GM13976 (cell line): ENCODE measurements around the gene VAT1L.

Source experiments
- DNase-seq: peaks from one replicate; pipeline ENCODE4 v3.0.0; 2012; ENCODE audit warnings: low spot score
- in situ Hi-C: fragments of 300-500 bp; cut with MboI; formaldehyde crosslinking; loops from one replicate; pipeline ENCODE4 v1.12.0; 2022; ENCODE audit warnings: low sequenced_read_pairs, mixed read lengths, inconsistent platforms; ENCODE audit not compliant: unreplicated experiment
- TF ChIP-seq, protein P1 (sequence below): IDR thresholded peaks from 2 replicates; pipeline ENCODE4 v1.5.1; 2012; ENCODE audit warnings: borderline replicate concordance, mild to moderate bottlenecking; ENCODE audit not compliant: insufficient read depth; ENCODE audit errors: extremely low read depth, missing control alignments, control extremely low read depth

Gene VAT1L

DNA sequence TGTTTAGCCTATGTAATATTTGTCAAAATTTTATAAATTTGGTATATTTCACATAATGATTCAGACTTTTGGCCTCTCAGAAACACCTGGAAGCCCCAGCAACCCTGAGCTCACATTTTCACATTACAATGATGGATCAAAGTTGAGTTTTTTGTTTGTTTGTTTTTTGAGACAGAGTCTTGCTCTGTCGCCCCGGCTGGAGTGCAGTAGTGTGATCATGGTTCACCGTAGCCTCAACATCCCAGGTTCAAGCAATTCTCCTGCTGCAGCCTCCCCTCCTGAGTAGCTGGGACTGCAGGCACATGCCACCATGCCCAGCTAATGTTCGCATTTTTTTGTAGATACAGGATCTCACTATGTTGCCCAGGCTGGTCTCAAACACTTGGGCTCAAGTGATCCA lies 10.6 kb upstream of the VAT1L start:
- no peak for DNase-seq
- TF ChIP-seq, protein P1, sequence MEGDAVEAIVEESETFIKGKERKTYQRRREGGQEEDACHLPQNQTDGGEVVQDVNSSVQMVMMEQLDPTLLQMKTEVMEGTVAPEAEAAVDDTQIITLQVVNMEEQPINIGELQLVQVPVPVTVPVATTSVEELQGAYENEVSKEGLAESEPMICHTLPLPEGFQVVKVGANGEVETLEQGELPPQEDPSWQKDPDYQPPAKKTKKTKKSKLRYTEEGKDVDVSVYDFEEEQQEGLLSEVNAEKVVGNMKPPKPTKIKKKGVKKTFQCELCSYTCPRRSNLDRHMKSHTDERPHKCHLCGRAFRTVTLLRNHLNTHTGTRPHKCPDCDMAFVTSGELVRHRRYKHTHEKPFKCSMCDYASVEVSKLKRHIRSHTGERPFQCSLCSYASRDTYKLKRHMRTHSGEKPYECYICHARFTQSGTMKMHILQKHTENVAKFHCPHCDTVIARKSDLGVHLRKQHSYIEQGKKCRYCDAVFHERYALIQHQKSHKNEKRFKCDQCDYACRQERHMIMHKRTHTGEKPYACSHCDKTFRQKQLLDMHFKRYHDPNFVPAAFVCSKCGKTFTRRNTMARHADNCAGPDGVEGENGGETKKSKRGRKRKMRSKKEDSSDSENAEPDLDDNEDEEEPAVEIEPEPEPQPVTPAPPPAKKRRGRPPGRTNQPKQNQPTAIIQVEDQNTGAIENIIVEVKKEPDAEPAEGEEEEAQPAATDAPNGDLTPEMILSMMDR, result no peak
- in situ Hi-C loops, result no loop called here

DNA sequence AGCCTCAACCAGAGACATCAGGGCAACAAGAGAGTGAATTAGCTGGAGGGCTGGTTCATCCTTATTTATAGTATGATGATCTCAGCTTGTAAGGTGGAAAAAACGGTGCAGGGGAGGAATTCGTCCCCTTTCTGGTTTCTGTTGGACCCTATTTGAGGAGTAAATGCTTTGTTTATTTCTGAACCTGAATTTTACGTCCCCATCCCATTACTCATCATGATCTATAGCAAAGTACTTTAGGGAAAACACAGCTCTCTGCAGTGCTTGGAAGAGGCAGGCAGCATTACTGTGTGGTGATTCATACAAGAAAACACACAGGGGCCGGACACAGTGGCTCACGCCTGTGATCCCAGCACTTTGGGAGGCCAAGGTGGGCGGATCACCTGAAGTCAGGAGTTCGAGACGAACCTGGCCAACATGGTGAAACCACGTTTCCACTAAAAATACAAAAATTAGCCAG lies 8.0 kb upstream of the VAT1L start:
- TF ChIP-seq, protein P1, result no peak
- in situ Hi-C loops, result no loop called here
- DNase-seq, result no peak

DNA sequence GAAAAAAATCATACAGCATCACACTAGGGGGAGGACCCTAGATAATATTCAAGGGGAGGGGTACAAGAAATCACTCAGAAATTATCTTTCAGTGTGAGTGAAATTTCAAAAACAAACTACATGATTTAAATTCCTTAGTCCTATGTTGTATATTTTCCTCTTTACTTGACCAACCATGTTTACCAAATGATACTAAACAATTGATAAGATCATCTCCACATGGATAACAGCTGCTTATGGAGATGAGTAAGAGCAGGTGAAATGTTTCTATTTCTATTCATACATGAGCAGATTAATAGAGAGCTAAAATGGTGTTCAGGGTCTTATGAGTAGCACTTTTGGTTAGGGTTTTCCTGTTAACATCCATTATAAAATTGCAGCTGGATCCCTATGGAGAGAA lies 7.3 kb upstream of the VAT1L start:
- TF ChIP-seq, protein P1, result no peak
- no peak for DNase-seq
- in situ Hi-C loops, result no loop called here

DNA sequence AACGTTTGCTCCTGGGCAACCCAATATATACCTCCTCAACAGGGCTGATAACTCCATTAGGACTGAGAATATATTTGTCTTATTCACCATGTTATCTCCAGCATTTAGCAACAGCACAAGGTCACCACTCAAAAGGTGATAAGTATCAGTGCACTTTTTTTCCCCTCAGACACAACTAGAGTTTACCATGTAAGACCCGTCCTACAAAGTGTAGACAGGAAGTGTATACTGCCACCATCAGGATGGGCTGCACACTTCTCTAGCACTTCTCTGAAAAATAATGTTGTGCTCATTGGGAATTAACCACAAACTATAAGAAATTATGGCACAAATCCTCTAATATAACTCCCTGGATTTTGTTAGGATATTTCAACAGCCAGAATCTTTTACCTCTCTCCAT lies 5.7 kb upstream of the VAT1L start:
- TF ChIP-seq, protein P1, result peak; percentile 15
- in situ Hi-C loops, result no loop called here
- peak; percentile 23 for DNase-seq

DNA sequence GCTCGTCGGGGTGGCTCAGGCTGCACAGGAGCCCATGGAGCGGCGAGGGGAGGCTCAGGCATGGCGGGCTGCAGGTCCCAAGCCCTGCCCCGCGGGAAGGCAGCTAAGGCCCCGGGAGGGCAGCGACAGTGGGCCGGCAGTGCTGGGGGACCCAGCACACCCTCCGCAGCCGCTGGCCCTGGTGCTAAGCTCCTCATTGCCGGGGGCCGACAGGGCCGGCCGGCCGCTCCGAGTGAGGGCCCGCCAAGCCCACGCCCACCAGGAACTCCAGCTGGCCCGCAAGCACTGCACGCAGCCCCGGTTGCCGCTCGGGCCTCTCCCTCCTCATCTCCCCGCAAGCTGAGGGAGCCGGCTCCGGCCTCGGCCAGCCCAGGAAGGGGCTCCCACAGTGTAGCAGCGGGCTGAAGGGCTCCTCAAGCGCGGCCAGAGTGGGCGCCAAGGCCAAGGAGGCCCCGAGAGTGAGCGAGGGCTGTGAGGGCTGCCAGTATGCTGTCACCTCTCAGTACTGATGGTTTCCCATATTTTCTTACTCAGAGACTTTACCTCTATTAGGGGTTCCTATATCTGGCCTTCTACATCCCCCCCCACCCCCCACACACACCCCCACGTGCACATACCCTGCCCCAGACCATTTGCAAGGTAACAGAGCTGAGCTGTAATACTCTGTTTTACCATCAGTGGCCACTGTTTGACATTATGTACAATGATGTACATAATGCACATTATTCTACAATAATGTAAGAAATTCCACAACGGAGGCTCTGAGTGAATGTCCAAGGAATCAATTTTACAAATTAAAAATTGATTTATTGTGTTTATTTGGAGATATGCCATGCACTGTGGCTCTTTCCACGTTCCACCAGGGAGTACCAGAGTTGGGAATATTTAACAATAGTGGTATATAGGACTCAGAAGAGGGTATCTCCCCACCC lies 3.7 kb upstream of the VAT1L start:
- in situ Hi-C loops, result no loop called here
- peak; percentile 26 for DNase-seq
- TF ChIP-seq, protein P1, result no peak

DNA sequence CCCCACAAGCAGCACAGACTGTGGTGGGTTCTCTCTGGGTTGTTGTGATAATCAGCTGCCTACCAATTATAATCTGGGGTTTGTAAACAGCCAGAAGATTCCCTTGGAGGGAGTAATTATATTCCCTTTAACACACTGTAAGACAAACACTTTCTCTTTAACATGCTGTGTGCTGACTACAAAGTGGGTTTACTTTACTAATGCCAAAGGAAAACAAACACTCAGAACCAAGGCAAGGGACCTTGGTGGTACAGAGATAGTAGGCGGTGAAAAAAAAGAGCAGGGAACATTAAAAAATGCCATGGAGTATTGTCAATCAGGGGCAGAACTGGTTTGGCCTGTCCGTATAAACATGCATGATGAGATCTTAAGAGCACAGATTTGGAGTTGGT lies 3.0 kb upstream of the VAT1L start:
- TF ChIP-seq, protein P1, result no peak
- DNase-seq, result no peak
- in situ Hi-C loops, result no loop called here
